SIG-M5 (cell line): ENCODE results near the gene WDFY4.

ENCODE experiments used
- DNase-seq: peaks from one replicate; lab custom pipeline; 2025; lab: John Stamatoyannopoulos, UW

WDFY4 gene

GRCh38 chr10:48655411-48656240 lies 29.0 kb upstream of the WDFY4 start:
- no peak for DNase-seq

DNA sequence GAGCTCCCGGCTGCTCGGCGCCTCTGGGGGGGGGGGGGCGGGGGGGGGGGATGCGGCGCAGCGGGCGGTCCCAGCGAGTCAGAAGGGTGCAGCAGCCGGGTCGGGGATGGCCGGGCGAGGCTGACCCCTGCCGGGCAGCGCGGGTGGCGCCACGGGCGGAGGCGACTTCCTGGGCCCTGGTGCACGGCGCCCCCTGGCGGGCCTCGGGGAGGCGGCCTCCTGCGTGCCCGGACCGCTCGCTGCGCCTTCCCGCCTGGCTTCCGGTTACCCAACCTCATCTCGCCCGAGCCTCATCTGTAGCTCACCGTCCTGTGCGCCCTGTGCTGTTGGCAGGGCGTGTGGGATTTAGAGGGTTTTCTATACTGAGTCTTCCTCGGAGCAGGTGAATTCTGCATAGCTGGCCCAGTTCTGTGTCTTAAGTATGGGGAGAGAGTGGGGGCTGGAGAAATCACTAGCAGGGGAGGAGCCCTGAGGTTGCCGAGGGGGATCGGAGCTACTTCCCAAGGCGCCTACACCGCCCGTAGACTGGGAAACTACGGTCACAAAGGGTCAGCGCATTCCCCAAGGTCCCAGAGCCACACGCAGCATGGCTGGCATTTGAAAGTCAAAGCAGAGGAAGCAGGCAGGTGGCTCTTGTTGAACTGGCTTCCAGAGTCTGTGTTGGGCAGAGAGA lies 28.3 kb upstream of the WDFY4 start:
- no peak for DNase-seq

GRCh38 chr10:48656914-48657305 lies 27.8 kb upstream of the WDFY4 start:
- DNase-seq: no peak

GRCh38 chr10:48657416-48657815 lies 27.3 kb upstream of the WDFY4 start:
- DNase-seq: no peak

GRCh38 chr10:48658243-48658974 lies 26.3 kb upstream of the WDFY4 start:
- no peak for DNase-seq

DNA sequence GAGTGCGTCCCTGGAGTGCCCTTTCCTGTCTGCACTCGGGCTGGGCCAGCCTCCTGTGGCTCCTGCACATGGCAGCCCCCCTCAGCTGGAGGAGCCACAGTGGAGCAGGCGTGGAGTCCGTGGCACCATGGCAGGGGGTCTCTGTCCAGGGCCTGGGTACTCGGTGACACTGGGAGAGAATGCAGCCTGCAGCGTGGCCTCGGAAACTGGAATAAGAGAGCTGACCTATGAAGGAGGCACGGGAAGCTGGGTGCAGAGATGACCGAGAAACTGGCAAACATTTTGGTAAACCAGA lies 25.8 kb upstream of the WDFY4 start:
- DNase-seq: no peak

- no peak for DNase-seq
These were observed 24.9 kb upstream of the WDFY4 start for GRCh38 chr10:48659790-48660189.

DNA sequence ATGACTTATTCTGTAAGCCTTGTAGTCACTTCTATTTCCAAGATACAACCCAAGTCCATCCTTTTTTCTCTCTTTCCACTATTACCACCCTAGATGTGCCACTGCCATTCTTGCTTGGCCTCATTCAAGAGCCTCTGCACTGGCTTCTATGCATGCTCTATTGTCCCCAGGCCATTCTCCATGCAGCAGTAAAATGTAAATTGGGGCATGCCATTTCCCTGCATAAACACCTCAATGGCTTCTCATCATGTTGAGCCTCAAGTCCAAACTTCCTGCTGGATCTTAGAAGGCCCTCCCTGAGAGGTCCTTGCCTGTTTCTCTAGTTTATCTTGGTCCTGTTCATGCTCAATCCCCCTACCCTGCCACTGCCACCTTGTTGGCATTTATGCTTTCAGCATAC lies 23.2 kb upstream of the WDFY4 start:
- no peak for DNase-seq

DNA sequence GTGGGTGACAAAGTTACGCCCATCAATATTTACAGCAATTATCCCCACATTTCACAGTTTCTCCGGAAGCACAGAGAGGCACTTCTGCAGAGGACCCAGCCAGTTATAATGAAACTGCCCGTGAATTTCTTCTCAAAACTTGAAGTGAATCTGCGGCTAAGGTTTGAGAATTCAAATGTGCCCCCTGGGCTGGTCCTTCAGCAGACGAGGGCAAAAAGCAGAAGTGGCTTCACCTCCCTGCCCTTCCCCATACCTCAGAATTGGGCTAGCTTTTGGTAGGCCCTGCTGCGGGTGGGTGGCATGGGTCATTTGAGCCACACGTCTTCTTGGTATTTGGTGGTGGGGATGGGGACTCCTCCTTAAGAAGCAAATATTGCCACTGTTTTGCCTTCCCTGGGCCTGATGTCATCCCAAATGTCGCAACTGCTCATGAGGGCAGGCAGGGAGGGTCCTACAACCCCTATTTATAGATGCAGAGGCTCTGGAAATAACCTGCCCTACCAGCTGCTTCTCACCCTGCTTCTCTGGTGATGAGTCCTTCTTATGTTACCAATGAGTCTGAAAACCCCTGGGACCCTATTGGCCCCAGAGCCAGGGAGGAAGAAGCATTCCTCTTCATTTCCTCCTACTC lies 16.6 kb upstream of the WDFY4 start:
- DNase-seq: peak; percentile 51

GRCh38 chr10:48670978-48671913 lies 13.4 kb upstream of the WDFY4 start:
- no peak for DNase-seq

DNA sequence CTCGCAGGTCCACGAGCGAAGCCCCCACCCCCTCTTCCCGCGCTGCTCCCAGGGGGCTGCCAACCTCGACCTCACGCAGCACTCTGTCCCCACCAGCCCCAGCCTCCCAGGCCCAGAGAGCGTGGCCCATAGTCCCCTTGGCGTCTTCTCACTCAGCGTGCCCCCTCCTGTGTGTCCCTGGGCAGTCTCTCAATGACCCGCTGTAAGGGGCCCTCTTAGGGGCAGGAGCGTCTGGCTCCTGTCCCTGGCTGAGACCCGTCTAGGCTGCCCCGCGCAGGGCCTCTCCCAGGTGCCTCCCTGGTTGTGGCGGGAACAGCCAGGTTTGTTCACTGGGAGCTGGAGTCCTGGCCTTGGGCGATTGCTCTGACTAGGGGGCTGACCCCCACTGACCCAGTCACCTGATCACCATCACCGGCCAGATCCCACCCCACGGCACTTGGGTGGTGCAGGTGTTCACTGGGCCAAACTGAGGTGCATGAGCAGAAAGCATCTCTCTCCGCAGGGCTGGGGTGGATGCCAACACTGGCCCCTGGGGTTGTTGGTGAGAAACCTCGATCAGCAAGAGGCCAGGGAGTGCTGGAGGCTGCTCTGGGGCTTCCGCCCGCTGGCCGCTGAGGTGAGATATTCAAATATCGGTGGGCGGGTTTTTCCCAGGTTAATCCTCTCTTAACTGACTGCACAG lies 12.6 kb upstream of the WDFY4 start:
- no peak for DNase-seq

DNA sequence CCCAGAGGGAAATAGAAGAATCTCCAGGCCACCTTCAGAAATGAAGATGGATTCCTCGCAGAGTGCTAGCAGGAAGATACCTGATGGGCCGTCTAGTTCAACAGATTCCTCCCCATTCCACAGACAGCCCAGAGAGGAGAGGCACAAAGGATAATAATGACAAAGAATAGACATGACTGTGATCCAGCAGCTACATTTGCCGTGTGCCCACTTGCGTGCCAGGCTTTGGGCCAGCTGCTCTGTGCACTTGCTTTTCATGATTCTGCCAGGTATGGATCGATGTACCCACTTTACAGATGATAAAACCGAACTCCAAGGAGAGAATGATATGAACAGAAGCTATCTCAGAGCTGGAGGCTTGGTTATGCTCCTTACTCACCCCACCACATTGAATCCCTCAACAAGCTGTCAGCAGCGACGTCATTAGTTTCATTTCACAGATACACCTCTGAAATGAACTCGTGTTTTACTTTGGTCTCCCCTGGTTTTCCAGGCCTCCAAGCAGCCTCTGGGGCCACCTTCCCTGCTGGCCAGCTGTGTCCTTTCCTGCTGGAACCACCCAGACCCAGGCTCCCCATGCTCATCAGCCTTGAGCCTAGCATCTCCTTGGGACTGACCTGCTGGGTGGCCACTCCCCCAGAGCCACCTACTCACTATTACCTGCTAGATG lies 11.9 kb upstream of the WDFY4 start:
- DNase-seq: no peak

DNA sequence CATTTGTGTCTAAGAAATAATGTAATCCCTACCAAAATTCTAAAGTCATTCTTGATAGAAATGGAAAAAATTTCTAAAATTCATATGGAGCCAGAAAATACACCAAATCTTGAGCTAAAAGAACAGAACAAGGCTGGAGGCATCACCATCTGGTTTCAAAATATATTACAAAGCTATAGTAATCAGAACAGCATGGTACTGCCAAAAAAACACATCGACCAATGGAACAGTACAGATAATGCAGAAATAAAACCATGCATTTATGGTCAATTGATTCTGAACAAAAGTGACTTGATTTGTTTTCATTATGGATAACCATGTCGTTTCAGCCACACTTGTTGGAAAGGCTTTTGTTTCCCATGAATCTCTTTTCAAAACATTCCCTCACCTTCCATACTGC lies 7.0 kb upstream of the WDFY4 start:
- DNase-seq: no peak

GRCh38 chr10:48678041-48678440 lies 6.6 kb upstream of the WDFY4 start:
- no peak for DNase-seq

DNA sequence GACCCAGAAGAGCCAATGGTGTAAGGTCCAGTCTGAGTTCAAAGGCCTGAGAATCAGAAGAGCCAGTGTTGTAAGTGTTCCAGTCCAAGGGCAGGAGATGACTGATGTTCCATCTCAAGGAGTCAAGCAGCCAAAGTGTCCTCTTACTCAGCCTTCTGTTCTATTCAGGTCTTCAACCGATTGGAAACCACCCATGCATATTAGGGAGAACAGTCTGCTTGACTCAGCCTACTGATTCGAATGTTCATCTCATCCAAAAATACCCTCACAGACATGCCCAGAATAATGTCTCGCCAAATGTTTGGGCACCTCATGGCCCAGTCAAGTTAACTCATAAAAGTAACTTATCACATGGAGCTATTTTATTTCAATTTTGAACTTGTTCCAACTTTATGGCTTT lies 2.9 kb upstream of the WDFY4 start:
- DNase-seq: no peak

DNA sequence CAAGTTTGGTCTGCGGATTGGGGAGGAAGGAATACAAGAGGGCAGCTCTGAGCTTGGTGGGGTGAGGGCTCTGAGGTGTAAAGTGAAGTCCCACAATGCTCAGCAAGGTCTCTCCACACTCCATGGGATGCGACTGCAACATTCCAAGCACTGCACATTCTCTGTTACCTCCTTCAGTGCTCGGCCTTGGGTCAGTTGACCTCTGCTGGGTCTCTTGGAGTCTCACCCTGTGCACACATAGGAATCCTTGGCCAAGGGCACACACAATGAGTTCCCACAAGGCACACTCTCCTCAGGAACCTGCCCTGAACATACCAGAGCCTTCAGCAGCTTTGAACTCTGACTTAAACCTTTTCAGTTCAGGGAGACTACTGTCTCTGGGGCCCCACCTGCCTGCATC lies 2.4 kb upstream of the WDFY4 start:
- no peak for DNase-seq

DNA sequence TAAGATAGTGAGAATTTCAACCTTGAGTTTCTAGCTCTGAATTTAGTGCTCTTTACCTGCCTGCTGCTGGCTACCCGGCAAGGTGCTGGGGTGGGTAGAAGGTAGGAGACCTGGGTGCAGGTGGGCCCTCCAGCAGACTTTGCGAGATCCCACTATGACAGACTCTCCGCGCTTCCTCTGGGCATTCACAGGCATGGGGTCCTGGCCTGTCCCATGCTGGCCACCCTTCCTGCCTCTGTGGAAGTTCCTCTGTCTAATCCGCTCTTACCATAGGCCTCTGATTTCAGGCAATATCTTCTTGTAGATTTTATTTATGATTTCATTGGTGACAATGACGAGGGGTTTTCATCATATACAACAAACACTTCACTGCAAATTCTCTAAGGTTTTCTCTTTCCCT lies 1.2 kb upstream of the WDFY4 start:
- DNase-seq: no peak

- no peak for DNase-seq
These were observed 805 bp upstream of the WDFY4 start for GRCh38 chr10:48683868-48684267.

DNA sequence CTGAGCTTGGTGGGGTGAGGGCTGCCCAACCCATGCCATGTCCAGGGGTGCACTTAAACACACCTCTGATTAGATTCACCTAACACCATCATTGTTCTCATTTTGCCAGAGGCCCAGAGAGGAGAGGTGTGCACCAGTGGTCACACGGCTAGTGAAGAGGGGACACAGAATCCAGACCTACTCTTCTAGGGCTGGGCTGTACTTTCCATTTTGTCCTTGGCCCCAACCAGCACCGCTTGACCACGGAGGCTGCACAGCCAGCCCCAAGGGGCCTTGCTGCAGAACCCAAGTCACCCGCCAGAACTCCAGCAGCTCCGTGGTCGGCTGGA lies 246 bp upstream of the WDFY4 start:
- no peak for DNase-seq

DNA sequence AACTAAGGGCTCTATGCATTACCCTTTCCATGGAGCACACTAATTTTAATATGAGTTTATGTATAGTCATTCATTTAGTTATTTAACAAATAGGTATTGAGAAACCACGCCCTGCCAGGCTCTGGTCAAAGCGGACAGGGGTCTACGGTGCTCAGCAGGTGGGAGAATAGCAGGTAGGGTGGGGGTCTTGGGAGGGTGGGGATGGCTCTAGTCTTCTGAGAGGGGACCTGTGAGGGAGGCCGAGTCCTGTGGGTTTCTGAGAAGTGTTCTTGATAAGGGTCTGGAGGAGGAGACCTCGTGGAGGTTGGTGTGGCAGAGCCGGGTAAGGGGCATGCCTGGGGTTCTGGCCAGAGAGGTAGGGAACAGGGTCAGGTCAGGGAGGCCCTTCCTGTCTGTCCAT lies 1.1 kb downstream of the WDFY4 start:
- no peak for DNase-seq
